Measurements from ENCODE around the gene PDGFRB. TPM values are rescaled to one million over a fixed set of nuclear protein-coding genes. Genes with fewer than 3 reads are reported as not detected.

PDGFRB gene
- total and polyA plus RNA-seq, 9 of the 15 experiments (the other 6 are each of a cell fraction or from before 2014, with no cell fraction given): 0.01 to 1.5 (median 0.09) TPM; not detected in 3

DNA sequence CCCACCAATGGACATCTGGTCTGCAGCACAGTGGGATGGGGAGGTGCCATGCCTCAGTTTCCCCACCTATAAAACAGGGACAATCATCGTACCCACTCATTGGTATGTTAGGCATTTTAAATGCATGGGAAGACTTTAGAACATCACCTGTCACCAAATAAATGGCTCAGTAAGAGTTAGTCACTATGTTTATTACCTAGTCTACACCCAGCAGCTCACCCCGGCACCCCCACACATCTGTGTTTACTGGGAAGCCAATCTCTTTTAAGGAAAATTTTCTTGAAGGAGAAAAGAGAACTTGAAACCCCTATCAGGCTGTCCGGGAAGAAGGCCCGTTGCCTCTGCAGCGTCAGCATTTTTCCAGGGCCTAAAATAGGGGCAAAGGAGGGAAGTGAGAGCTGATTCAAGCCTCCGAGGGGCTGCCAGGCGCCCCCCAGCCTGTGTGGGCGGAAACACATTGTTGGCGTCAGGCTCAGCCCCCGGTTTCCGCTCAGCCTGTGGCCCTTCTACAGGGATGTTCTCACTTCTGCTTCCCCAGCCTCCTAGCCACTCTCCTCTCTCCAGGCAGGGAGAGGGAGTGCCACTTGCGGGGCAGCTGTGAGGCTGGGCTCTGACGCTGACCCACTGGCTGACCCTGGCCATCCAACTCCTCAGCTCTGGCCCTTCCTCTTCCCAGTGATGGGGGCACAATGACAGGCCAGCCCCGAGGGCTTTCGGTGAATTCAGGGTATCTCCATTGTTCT, 73.9 kb downstream of the PDGFRB start:
- Histone ChIP-seq H4K20me1 (replicated peaks; ENCODE audit: control insufficient read depth, insufficient read depth, low read length) (peaks cover 12% of the 10 kb centered on the region; the same call in 1 of the 2 replicates), H3K36me3 (ENCODE audit: control insufficient read depth, insufficient read depth, low read length) (no peaks in the 10 kb centered on the region), H3K27ac (ENCODE audit: extremely low read depth, low read depth, low read length) (no peak overlapping the region), H3K4me1 (replicated peaks in 1 of 2; ENCODE audit: control insufficient read depth in 2 of 2, insufficient read depth in 2 of 2, low read length in 2 of 2) (peaks cover 0 to 7% of the 10 kb centered on the region in 2 experiments; a peak in 2 of 5 replicates), H3K9me1 (ENCODE audit: control insufficient read depth, insufficient read depth, low read length) (no peaks in the 10 kb centered on the region), H3K9me3 (replicated peaks; ENCODE audit: control insufficient read depth, insufficient read depth, low read depth, low read length) (no peaks in the 10 kb centered on the region), H3K4me2 (ENCODE audit: insufficient read depth, low read length) (no peak overlapping the region), H3K9ac (ENCODE audit: insufficient read depth in 1 of 2, low read depth in 2 of 2, low read length in 2 of 2) (peak overlapping the region in 1 of 2 experiments; percentile 28; a peak in 1 of 4 replicates), H3K27me3 (ENCODE audit: control insufficient read depth in 2 of 2, insufficient read depth in 2 of 2, low read length in 2 of 2) (peaks cover 39 to 90% of the 10 kb centered on the region in 2 experiments), H3K4me3 (no peak overlapping the region), H3K79me2 (ENCODE audit: control insufficient read depth, insufficient read depth, low read length) (no peaks in the 10 kb centered on the region), H2AFZ (ENCODE audit: low read depth, low read length) (no peak overlapping the region)
- POLR2A ChIA-PET: interaction anchor here (0.7 to 1.3 kb wide), 2 partner anchors 14 to 229 kb away, joined by 4 to 6 read pairs; no protein-coding TSS in a partner anchor
- BruUV-seq (replicated peaks): no TSS peak
- 5% methylated on average over 15 of the region's 15 CpGs for WGBS (ENCODE audit: insufficient coverage, low coverage, missing lambda C conversion rate)
- DNase-seq (ENCODE audit: extremely low read depth in 1 of 4, low spot score in 3 of 4) (no peak), ATAC-seq (peak; percentile 29; the same call in 1 of the 3 replicates), FAIRE-seq (no peak)
- intact Hi-C loops (cut with micrococcal nuclease): no loop called here
- TF ChIP-seq ZNF316 (IDR thresholded peaks at IDR 0.05) (peak; percentile 89), MAFF (IDR thresholded peaks at IDR 0.05; ENCODE audit: low read length) (peak; percentile 71), SLC30A9 (CRISPR knock-in tag; IDR thresholded peaks at IDR 0.05) (no peak), EGR1 (conservative IDR thresholded peaks at IDR 0.05) (peak; percentile 52), MAFG (tag; conservative IDR thresholded peaks at IDR 0.05) (peak; percentile 78), C11orf30 (IDR thresholded peaks at IDR 0.05; ENCODE audit: low read depth) (peak; percentile 85), MAFK (IDR thresholded peaks at IDR 0.05; ENCODE audit: low read length) (peak; percentile 84)
- TF ChIP-seq, protein P1, sequence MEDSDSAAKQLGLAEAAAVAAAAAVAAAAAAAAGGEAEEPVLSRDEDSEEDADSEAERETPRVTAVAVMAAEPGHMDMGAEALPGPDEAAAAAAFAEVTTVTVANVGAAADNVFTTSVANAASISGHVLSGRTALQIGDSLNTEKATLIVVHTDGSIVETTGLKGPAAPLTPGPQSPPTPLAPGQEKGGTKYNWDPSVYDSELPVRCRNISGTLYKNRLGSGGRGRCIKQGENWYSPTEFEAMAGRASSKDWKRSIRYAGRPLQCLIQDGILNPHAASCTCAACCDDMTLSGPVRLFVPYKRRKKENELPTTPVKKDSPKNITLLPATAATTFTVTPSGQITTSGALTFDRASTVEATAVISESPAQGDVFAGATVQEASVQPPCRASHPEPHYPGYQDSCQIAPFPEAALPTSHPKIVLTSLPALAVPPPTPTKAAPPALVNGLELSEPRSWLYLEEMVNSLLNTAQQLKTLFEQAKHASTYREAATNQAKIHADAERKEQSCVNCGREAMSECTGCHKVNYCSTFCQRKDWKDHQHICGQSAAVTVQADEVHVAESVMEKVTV (CRISPR knock-in tag; IDR thresholded peaks at IDR 0.05): no peak
- in situ Hi-C loops (cut with MboI): no loop called here
- CTCF ChIA-PET (ENCODE audit: low intra/inter-chr PET ratio): no interaction called here
